Left colon (tissue), 2 donors: ENCODE results near the gene TIPARP. TPM values are rescaled to one million over a fixed set of nuclear protein-coding genes. Genes with fewer than 3 reads are reported as not detected.
A peak's percentile ranks its signal among the peaks of the same experiment; 100 is the strongest.
"Not testable (repeated sequence)": the region's sequence is repeated elsewhere in the genome, so short reads cannot be mapped to it uniquely, and the experiment has no call there.

Experiments used
- ATAC-seq: fragments of 200-7000 bp; cut with Tn5 transposase; one replicate; pipeline ENCODE4 v1.9.1; 2020; ENCODE audit warnings: mild to moderate bottlenecking, moderate library complexity
- DNase-seq, 2 donors: peaks; one replicate each; pipeline ENCODE4 v3.0.0-alpha.2; 2020
- intact Hi-C, 2 donors: fragments of 100-400 bp; cut with DNase I in 1 of 2; cut with micrococcal nuclease in 1 of 2; formaldehyde crosslinking; loops; one replicate each; pipeline versions ENCODE4 v1.11.2 to v1.14.0; 2022; cut with DNase I, micrococcal nuclease
- total RNA-seq, 2 donors: library from RNA; stranded (reverse); fragmentation: NEBNext Ultra II Directional; extraction: Animal tissue kit (Norgen Biotek cat#: 25700); gene quantifications; one replicate each; pipeline ENCODE4 v1.2.1, GENCODE V29; 2021
- donor health status: DM: no; HTN: no; CAD: no.
- donor health status: DM: yes; HTN: yes; CAD: no.

The TIPARP gene
- total RNA-seq, 2 donors from 2014 or later, result 31.1 to 33.9 TPM

DNA sequence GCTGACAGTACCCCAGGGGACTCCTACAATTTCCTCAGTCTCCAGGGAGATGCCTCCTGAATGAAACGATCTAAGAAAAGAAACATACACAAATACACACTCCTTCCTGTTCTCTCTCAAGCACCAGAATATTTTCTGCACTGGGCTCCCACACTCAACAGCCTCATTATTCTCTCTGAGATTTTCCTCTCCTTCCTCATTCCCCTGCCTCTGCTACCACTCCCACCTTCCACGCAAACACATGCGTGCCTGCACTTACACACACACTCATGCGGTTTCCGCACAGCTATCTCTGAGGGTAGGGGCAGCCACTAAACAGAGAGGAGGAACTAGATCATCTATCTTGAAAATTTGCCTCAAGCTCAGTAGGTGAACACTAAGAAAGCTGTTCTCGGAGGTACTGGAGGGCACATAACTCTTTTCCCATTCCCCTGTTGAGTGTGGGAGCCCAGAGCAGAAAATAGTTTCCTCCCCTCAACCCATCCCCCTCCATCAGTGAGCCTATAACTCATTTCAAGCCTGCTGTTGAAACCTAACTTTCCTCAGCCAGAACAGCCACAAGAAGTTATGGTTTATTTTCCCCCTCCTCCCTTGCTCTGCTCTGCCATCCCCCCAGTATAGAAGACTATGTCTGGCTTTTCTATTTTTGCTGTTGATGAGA lies 30.5 kb upstream of the TIPARP start:
- no peak for DNase-seq
- ATAC-seq, result no peak
- intact Hi-C loops, result no loop called here

DNA sequence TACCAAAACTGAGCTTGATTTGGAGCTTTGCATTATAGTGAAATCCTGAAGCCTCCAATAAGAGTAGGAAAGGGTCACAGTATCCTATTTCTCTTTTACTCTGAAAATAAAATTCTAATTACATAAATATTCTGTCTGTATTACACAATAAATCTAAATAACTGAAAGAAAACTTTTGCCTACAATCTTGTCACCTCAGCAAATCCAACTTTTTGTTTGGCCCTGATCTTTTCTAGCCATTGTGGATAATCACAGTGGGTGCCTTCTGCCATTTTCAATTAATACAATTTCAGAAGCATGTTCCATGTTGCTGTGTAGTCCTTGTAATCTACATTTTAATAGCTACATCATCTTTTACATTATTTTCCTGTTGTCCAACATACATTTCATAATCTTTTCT lies 29.4 kb upstream of the TIPARP start:
- intact Hi-C loops, result no loop called here
- ATAC-seq (no peak), DNase-seq (no peak)

DNA sequence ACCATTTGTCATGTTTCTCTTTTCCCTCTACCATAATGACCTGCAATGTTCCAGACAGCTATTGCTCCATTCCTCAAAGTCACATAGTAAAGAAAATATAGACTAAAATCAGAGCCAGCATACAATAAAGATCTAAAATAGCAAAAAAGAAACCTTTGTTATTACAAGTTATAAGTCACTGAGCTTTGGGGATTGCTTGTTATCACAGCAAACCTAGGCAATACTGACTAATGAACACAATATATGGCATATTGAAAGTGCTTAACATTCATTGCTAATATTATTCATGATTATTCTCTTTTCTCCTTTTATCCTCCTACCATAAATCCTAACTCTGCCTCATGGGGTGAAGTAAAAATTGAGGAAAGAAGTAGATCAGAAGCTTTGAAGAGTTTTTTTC lies 27.4 kb upstream of the TIPARP start:
- ATAC-seq, result no peak
- DNase-seq, result no peak
- intact Hi-C loops, result no loop called here

DNA sequence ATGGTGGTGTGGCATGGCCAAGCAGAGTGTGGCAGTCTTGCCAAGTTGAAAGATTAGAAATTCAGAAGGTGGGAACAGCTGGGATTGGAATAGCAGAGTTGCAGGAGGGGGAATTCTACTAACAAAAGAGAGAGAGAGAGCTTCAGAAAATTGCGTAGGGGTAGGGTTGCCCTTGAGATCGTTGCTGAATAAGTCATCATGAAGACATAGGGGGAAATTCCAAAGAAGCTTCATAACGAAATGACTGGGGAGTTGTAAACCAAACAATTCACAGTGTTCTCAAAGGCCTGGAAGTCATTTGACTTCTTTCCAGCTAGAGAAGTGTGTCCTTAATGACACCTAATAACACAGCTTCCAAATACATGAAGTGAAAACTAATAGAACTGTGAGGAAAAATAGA lies 26.3 kb upstream of the TIPARP start:
- ATAC-seq (no peak), DNase-seq (no peak)
- intact Hi-C loops, result no loop called here

DNA sequence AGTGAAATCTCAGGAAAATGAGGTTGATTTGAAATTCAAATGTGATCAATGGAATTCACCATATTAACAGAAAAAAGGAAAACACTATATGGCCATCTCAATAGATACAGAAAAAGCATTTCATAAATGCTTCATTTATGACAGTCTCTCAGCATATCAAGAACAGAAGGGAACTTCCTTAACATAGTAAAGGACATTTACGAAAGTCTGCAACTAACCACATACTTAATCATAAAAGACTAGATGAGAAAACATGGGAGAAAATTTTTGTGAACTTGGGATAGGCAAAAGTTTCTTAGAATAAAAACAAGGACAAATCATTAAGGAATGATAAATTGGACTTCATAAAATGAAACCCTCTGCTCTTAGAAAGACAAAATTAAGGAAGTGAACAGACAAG lies 24.7 kb upstream of the TIPARP start:
- no peak for ATAC-seq
- intact Hi-C loops, result no loop called here
- DNase-seq, result no peak

DNA sequence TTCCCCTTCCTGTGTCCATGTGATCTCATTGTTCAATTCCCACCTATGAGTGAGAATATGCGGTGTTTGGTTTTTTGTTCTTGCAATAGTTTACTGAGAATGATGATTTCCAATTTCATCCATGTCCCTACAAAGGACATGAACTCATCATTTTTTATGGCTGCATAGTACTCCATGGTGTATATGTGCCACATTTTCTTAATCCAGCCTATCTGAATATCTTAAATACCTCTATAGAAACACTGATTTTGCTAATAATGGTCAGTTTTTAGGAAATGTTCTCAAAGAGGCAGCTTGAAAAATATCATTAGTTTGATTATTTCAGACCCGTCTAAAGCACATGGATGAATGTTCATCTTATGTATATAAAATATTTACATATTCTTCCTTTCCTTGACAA lies 21.7 kb upstream of the TIPARP start:
- ATAC-seq, result not testable (repeated sequence)

DNA sequence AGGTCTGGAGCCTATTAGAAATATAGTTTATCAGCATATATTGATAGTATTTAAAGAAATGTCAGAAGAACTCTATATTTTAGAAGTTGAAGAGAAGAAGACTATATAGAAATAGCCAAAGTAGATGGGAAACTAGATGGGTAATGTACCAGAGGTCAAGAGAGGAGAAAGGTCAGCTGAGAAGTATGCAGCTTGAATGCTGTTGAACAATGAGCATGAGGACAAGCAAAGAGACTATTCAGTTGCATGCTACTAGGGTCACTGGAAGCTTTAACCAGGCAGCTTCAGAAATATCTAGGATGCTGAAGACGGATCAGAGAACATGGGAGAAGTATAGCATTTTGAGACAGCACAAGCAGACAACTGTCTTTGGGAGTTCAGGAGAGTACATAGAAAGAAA lies 19.6 kb upstream of the TIPARP start:
- no peak for ATAC-seq
- DNase-seq, result no peak
- intact Hi-C loops, result no loop called here

More for the DNA sequence above, 21.7 kb upstream of the TIPARP start:
- intact Hi-C loops, DNase-seq: not testable (repeated sequence)

DNA sequence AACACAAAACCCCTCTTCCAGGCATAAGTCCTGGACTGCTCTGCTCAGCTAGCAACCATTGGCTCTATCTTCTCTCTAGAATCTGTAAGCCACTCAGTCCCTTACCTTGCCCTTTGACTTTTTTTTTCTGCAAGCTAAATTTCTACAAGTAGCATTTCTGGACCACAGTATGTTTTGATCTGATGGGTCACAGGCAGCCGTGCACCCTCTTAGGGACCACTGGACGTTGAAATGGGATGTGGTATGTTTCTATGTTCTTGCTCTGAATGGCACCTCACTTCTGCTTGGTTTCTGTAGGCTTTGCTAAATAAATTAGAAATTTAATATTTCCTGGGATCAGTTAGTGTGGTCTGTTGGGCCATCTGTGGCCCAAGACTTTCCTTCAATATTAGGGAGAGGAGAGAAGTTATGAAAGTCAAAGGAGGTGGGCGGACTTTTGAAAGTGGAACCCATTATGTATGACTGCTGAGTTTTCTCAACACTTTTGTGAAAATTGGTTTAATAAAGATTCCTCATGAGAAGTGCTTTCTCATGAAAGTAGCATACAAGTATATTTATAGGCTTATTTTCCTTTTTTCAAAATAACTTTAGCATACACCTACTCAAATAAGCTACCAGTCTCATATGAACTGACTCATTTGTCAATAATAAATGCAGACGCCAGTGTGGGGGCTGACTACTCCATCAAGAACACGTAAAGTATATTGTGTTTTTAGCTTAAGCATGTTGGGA lies 18.4 kb upstream of the TIPARP start:
- ATAC-seq, result no peak
- DNase-seq, result no peak
- intact Hi-C loops, result no loop called here

DNA sequence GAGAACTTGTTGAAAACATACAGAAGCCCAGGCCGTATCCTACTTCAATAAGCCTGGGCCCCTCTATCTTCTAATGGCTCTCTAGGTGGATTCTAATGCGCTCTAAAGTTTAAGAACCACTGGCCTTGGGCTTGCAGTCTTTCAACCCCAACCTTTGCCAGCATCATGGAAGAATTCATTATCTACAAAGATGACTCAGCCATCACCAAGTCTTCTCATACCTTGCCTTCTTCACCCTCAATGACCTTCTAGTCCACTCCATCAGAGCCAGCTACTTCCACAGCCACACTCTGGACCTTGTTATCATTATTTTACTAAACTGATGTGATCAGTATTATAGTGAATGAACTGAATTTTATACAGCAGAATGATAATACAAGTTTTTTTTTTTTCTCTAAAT lies 16.9 kb upstream of the TIPARP start:
- no peak for ATAC-seq
- intact Hi-C loops, result no loop called here
- no peak for DNase-seq

DNA sequence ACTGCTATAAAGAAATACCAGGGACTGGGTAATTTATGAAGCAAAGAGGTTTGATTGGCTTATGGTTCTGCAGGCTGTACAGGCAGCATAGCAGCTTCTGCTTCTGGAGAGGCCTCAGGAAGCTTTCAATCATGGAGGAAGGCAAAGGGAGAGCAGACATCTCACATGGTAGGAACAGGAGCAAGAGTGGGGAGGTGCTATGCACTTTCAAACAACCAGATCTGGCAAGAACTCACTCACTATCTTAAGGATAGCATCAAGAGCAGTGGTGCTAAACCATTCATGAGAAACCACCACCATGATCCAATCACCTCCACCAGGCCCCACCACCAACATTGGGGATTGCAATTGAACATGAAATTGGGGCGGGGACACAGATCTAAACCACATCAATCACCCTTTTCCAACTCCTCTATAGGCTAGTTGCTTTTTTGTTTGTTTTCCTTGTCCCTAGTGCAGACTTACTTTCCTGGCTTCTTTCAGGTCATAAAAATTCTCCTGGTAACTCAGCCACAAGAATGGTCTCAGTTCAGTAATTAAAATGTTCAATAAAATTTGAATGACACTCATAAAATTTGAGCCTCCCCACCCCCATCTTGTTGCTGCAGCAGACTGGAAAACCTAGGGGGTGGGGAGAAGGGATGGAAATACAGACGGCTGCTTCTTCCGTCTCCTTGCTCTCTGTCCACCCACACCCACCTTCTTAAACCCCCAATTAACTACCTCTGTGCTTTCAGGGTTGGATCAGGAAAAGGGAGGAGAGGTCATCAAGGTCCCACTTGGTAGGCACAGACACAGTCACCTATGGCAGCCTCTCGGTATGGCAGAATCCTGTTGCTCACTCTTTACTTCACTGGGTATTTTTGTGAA lies 16.3 kb upstream of the TIPARP start:
- intact Hi-C loops, result no loop called here
- peak; percentile 37 to 49 for DNase-seq
- ATAC-seq, result peak; percentile 90

DNA sequence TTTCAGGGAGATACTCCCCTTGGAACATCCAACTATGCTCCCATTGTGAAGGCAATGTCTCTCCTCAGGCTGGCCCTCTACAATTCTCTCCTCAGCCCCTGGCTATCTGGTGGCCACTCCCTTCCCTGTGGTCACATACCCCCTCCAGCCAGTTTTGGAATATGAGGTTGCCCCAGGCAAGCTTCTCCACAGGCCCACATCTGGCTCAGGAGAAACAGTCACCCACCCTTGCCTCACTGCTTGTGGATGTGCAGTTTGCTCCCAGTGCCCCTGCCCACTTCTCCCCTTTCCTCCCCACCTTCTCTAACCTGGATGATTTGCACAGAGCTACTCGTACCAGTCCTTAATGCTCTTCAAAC lies 15.7 kb upstream of the TIPARP start:
- DNase-seq (no peak), ATAC-seq (no peak)
- intact Hi-C loops, result no loop called here

DNA sequence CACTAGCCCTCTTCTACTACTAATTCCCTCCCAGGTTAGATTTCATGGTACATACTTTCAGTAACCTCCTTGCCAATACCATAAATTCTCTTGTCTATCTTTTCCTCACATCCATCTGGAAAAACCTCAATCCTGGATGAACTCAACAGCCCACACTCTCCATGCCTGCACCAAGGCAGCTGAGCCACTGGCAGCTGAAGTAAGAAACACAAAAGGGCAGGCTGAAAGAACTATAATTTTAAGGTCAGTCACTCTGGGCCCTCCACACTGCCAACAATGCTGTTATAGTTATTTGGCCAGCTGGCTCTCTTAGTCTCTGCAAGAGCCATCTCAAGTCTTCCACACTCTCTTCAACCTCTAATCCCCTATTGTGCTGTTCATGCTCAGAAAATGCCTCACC lies 15.1 kb upstream of the TIPARP start:
- DNase-seq, result no peak
- intact Hi-C loops, result no loop called here
- no peak for ATAC-seq

DNA sequence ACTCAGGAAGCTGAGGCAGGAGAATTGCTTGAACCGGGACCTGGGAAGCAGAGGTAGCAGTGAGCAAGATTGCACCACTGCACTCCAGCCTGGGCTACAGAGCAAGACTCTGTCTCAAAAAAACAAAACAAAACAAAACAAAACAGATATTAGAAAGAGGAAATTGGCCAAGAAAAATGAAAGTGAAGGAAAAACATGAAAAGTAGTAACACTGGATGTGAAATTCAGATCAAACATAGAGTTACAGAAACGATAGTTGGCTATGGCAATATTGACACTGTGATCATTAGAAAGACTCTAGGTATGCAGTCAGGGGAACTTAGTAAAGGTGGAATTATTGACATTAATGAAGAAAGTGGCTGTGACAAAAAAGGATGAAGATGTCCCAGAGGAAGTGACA lies 13.2 kb upstream of the TIPARP start:
- no peak for ATAC-seq
- DNase-seq, result no peak
- intact Hi-C loops, result no loop called here

DNA sequence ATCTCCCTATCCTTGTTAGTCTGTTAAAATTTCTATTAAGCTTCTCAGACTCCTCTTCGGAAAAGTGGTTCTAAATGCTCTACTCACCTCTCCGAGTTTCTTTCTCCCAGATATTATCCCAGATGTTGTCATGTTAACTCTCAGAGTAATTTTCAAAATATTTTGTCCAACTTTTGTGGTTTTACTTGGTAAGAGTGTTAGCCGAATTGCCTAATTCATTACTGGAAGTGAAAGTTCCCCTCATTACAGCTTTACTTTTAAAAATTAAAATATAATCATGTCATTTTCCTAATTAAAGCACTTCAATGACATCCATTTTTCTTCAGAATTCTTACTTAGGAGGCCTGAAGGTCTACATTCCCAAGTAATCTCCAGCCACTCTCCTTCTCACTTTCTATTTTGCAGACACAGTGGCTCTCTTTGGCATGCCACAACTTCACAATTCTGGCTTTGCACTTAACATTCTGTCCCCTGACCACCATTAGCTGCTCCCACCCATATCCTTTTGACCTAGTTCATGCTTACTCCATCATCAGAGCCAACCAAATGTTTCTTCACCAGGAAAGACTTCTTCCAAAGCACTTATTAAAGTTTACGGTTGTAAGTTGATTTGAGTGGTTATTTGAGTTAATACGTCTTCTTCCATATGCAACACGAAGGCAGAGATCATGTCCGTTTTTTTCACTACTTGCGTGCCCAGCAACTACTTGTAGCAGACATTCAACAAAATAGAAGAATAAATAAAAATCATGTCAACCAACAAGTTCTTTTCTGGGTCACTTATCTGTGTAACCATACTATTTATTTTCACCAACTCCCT lies 10.2 kb upstream of the TIPARP start:
- intact Hi-C loops, result no loop called here
- ATAC-seq, result no peak
- DNase-seq, result no peak

DNA sequence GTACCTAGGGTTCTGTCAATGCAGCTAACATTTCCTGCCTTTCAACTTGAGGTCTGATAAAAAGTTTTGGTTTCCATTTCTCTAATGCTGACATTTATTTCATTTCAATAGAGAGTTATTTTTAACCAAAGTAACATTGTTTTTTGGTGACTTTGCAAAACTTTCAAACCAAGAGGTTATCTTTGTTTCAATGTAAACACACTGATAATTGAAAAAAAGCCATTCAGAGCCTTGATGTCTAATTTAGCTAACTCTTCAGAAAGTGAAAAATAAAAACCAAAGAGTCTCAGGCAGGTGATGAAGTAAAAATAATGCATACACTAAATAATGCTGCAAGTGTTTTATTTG lies 9.6 kb upstream of the TIPARP start:
- intact Hi-C loops, result no loop called here
- ATAC-seq (no peak), DNase-seq (no peak)

DNA sequence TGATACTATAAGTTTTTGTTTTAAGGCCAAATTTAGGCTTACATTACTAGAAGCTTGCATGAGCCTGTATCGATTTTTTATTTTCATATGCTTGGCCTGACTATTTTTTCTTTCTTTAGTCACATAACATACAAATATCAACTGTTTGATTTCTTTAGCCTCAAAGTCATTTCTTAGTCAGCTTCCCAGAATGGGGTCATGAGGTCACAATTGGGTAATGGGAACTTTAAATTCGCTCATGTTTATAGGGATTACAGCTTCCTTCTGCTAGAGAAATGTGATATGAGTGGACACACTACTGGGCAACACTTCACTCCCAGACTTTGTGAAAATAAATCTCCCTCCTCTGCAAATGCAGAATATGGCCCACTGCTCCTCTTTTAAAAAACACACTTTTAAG lies 9.1 kb upstream of the TIPARP start:
- DNase-seq, result no peak
- intact Hi-C loops, result no loop called here
- ATAC-seq, result no peak

DNA sequence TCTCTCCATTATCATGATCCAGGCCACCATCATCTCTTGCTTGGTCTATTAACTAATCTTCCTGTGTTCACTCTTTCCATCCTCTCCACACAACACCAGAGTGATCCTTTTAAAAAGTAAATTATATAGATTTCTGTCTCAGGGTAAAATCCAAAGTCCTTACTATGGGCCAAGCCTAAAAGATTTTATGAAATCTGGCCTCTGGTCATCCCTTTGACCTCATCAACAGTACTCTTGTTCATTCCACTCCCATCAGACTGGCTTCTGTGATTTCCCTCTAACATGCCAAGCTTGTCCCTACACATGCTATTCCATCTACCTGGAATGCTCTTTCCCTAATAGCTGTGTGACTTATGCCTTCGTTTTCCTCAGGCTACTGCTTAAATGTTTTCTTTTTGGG lies 8.3 kb upstream of the TIPARP start:
- peak; percentile 20 for ATAC-seq
- intact Hi-C loops, result no loop called here
- DNase-seq, result no peak

DNA sequence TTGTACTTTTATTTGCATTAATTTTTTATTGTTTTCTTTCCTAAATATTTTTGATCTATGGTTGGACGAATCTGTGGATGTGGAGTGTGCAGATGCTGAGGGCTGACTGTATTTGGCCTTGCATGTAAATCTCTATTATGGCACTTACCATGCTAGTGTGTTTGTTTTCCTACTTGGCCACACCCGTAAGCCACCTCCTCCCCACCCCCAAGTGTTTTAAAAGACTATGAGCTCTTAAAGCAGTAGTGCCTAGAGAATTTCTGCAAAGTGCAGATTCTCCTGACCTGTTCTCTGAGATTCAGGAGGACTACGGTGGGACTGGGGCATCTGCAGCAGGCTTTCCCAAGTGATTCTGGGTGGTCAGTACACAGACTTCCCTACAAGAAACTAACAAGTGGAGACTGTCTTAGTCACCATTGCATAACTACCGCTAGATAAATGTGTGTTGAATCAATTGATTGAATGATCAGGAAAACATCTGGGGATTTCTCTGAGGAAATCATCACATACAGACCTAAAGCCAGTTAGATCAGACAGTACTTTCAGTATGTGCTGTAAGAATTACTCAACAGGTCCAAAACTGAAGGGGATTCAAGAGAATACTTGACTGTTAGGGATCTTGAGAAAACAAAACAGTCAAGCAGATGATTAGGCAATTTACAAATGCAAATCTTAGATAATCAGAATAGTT lies 6.2 kb upstream of the TIPARP start:
- peak; percentile 67 to 74 for DNase-seq
- intact Hi-C loops, result no loop called here
- ATAC-seq, result peak; percentile 89

DNA sequence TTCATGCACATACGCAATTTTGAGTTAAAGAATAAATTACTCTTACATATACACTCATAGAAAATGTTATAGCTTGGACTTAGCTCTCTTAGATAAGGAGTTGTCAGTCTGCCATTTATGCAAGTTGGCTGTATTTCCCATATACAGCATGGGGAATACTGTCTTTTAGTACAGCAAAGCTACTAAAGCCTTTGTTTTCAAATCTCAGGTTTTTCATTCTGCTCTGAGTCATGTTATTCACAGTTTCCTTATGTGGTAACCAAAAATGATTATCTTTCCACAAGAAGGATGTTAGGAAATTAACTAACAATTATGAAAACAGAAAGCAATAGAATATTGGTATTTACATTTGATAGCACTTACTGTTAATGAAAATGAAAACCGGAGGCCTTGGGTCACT lies 4.3 kb upstream of the TIPARP start:
- ATAC-seq (peak; percentile 15), DNase-seq (no peak)
- intact Hi-C loops, result loop anchor here (10.0 kb wide), 4 partner anchors 115 to 515 kb away; partner anchors contain the start of gene SSR3 (in 1 of the 2)
